Stomach (tissue), 4 donors: ENCODE measurements around the gene CBL.

Experiments
- EP300 ChIP-seq: sonication (generic); formaldehyde crosslinking; IDR thresholded peaks from one replicate; pipeline ENCODE4 v1.6.1; 2017; ENCODE audit warnings: antibody characterized with exemption
- POLR2A ChIP-seq, 4 donors: fragments of 450-650 bp; IDR thresholded peaks; one replicate each; pipeline ENCODE4 v1.6.1; 2016; ENCODE audit warnings: antibody characterized with exemption in 4 of 4, control low read depth in 2 of 4, mild to moderate bottlenecking in 1 of 4, moderate library complexity in 1 of 4
- TF ChIP-seq, protein P1 (sequence below), 7 experiments: fragments of 450-650 bp in 4 of 7; fragments of 200-600 bp in 3 of 7; sonication (generic) in 3 of 7; IDR thresholded peaks; one replicate each; pipeline ENCODE4 v1.5.1; 2016 to 2019; ENCODE audit warnings: antibody characterized with exemption in 7 of 7, control low read depth in 2 of 7, mild to moderate bottlenecking in 1 of 7

- TF ChIP-seq, protein P1, sequence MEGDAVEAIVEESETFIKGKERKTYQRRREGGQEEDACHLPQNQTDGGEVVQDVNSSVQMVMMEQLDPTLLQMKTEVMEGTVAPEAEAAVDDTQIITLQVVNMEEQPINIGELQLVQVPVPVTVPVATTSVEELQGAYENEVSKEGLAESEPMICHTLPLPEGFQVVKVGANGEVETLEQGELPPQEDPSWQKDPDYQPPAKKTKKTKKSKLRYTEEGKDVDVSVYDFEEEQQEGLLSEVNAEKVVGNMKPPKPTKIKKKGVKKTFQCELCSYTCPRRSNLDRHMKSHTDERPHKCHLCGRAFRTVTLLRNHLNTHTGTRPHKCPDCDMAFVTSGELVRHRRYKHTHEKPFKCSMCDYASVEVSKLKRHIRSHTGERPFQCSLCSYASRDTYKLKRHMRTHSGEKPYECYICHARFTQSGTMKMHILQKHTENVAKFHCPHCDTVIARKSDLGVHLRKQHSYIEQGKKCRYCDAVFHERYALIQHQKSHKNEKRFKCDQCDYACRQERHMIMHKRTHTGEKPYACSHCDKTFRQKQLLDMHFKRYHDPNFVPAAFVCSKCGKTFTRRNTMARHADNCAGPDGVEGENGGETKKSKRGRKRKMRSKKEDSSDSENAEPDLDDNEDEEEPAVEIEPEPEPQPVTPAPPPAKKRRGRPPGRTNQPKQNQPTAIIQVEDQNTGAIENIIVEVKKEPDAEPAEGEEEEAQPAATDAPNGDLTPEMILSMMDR (IDR thresholded peaks at IDR 0.05), result no peak
- no peak for TF ChIP-seq EP300
- TF ChIP-seq POLR2A (IDR thresholded peaks at IDR 0.05), result no peak
Observed at GRCh38 chr11:119189393-119189792, 16.7 kb upstream of the CBL start.
